ENCODE data around the gene ST3GAL3. TPM values are rescaled to one million over a fixed set of nuclear protein-coding genes. Genes with fewer than 3 reads are reported as not detected.

The ST3GAL3 gene
- polyA plus RNA-seq, 1 of the 3 experiments (the other 2 are of a cell fraction): 20.6 TPM

DNA sequence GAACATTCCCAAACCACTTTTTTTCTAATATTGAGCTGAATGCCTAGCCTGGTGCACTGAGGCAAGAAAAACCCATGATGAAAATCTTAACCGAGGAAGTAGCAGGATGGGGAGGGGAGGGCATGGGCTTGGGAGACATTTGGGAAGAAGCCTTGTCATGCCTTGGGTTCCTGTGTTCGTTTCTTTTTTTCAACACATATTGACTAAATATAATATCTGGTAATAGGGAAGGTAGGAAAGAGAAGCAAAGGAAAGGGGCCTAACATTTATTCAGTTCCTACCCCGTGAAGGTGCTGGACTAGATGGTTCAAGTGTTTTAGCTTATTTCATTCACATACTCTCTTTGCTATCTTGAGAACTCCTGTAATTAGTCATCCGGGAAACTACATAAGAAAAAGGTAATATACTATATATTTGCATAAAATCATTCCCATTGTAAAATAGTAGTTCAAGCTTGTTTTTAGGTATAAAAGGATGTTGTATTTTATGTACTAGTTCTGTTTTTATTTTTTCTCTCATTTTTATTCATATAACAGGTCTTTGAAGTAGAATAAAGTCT lies 62.1 kb downstream of the ST3GAL3 start:
- peaks cover 7 to 13% of the 10 kb centered on the region in 2 experiments; a peak in 3 of 4 replicates for H3K4me1 ChIP-seq (ENCODE audit: control insufficient read depth in 1 of 2, insufficient read depth in 2 of 2, low read depth in 1 of 2, low read length in 1 of 2)
- CTCF ChIA-PET: interaction anchor here (0.8 to 14.3 kb wide), 6 partner anchors 11 to 176 kb away, joined by 3 to 533 read pairs (median 4); partner anchors contain the start of gene ARTN
- H3K4me2 ChIP-seq: no peak overlapping the region
- H3K9me2 ChIP-seq: no peaks in the 10 kb centered on the region
- 93% methylated on average over 4 of the region's 4 CpGs for WGBS (ENCODE audit: low lambda C conversion rate)
- no peak overlapping the region for H3K27ac ChIP-seq (ENCODE audit: low read depth in 2 of 2, low read length in 1 of 2)
- no peak overlapping the region for H2AFZ ChIP-seq (ENCODE audit: low read depth)
- H4K20me1 ChIP-seq (ENCODE audit: insufficient read depth): no peaks in the 10 kb centered on the region
- TF ChIP-seq, protein P1, sequence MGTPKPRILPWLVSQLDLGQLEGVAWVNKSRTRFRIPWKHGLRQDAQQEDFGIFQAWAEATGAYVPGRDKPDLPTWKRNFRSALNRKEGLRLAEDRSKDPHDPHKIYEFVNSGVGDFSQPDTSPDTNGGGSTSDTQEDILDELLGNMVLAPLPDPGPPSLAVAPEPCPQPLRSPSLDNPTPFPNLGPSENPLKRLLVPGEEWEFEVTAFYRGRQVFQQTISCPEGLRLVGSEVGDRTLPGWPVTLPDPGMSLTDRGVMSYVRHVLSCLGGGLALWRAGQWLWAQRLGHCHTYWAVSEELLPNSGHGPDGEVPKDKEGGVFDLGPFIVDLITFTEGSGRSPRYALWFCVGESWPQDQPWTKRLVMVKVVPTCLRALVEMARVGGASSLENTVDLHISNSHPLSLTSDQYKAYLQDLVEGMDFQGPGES (IDR thresholded peaks at IDR 0.05; ENCODE audit: low read depth, low read length): no peak
- TF ChIP-seq YY1 (IDR thresholded peaks at IDR 0.05; ENCODE audit: low read depth) (no peak), RCOR1 (IDR thresholded peaks at IDR 0.05; ENCODE audit: low read length) (no peak), RFX5 (IDR thresholded peaks at IDR 0.05; ENCODE audit: low read length) (no peak), RAD21 (IDR thresholded peaks at IDR 0.05; ENCODE audit: low read length) (no peak), POLR2AphosphoS5 (IDR thresholded peaks at IDR 0.05; ENCODE audit: low read depth, low read length) (no peak), NFIC (IDR thresholded peaks at IDR 0.05; ENCODE audit: borderline replicate concordance) (no peak), SMC3 (IDR thresholded peaks at IDR 0.05; ENCODE audit: low read depth, low read length) (no peak), TEAD4 (IDR thresholded peaks at IDR 0.05; ENCODE audit: borderline replicate concordance, insufficient read depth) (no peak), TAF1 (IDR thresholded peaks at IDR 0.05; ENCODE audit: borderline replicate concordance, low read depth, low read length) (no peak), FOSL2 (IDR thresholded peaks at IDR 0.05; ENCODE audit: borderline replicate concordance, low read depth) (no peak), FOXJ3 (CRISPR knock-in tag; IDR thresholded peaks at IDR 0.05) (no peak), JUND (IDR thresholded peaks at IDR 0.05) (no peak), EP300 (IDR thresholded peaks at IDR 0.05; ENCODE audit: borderline replicate concordance in 1 of 2, low read depth in 1 of 2, low read length in 1 of 2) (no peak), GABPA (IDR thresholded peaks at IDR 0.05; ENCODE audit: low read depth) (no peak)
- TF ChIP-seq, protein P2, sequence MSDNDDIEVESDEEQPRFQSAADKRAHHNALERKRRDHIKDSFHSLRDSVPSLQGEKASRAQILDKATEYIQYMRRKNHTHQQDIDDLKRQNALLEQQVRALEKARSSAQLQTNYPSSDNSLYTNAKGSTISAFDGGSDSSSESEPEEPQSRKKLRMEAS (IDR thresholded peaks at IDR 0.05; ENCODE audit: low read depth): no peak
- TF ChIP-seq, protein P3, sequence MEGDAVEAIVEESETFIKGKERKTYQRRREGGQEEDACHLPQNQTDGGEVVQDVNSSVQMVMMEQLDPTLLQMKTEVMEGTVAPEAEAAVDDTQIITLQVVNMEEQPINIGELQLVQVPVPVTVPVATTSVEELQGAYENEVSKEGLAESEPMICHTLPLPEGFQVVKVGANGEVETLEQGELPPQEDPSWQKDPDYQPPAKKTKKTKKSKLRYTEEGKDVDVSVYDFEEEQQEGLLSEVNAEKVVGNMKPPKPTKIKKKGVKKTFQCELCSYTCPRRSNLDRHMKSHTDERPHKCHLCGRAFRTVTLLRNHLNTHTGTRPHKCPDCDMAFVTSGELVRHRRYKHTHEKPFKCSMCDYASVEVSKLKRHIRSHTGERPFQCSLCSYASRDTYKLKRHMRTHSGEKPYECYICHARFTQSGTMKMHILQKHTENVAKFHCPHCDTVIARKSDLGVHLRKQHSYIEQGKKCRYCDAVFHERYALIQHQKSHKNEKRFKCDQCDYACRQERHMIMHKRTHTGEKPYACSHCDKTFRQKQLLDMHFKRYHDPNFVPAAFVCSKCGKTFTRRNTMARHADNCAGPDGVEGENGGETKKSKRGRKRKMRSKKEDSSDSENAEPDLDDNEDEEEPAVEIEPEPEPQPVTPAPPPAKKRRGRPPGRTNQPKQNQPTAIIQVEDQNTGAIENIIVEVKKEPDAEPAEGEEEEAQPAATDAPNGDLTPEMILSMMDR (IDR thresholded peaks at IDR 0.05): no peak
- TF ChIP-seq, protein P4, sequence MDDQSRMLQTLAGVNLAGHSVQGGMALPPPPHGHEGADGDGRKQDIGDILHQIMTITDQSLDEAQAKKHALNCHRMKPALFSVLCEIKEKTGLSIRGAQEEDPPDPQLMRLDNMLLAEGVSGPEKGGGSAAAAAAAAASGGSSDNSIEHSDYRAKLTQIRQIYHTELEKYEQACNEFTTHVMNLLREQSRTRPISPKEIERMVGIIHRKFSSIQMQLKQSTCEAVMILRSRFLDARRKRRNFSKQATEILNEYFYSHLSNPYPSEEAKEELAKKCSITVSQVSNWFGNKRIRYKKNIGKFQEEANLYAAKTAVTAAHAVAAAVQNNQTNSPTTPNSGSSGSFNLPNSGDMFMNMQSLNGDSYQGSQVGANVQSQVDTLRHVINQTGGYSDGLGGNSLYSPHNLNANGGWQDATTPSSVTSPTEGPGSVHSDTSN (IDR thresholded peaks at IDR 0.05): no peak
- TF ChIP-seq, protein P5, sequence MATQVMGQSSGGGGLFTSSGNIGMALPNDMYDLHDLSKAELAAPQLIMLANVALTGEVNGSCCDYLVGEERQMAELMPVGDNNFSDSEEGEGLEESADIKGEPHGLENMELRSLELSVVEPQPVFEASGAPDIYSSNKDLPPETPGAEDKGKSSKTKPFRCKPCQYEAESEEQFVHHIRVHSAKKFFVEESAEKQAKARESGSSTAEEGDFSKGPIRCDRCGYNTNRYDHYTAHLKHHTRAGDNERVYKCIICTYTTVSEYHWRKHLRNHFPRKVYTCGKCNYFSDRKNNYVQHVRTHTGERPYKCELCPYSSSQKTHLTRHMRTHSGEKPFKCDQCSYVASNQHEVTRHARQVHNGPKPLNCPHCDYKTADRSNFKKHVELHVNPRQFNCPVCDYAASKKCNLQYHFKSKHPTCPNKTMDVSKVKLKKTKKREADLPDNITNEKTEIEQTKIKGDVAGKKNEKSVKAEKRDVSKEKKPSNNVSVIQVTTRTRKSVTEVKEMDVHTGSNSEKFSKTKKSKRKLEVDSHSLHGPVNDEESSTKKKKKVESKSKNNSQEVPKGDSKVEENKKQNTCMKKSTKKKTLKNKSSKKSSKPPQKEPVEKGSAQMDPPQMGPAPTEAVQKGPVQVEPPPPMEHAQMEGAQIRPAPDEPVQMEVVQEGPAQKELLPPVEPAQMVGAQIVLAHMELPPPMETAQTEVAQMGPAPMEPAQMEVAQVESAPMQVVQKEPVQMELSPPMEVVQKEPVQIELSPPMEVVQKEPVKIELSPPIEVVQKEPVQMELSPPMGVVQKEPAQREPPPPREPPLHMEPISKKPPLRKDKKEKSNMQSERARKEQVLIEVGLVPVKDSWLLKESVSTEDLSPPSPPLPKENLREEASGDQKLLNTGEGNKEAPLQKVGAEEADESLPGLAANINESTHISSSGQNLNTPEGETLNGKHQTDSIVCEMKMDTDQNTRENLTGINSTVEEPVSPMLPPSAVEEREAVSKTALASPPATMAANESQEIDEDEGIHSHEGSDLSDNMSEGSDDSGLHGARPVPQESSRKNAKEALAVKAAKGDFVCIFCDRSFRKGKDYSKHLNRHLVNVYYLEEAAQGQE (IDR thresholded peaks at IDR 0.05; ENCODE audit: low read depth, low read length): no peak
- H3K36me3 ChIP-seq (replicated peaks in 1 of 2; ENCODE audit: control insufficient read depth in 1 of 2, insufficient read depth in 2 of 2, low read length in 1 of 2): peaks cover 0 to 10% of the 10 kb centered on the region in 2 experiments
- peaks cover 8% of the 10 kb centered on the region; the same call in 1 of the 2 replicates for H3K79me2 ChIP-seq (ENCODE audit: insufficient read depth)
- no peaks in the 10 kb centered on the region for H3K9me3 ChIP-seq
- no peak for DNase-seq
- H3K27me3 ChIP-seq (ENCODE audit: insufficient read depth): no peaks in the 10 kb centered on the region
- peaks cover 9% of the 10 kb centered on the region for H3F3A ChIP-seq (replicated peaks; ENCODE audit: insufficient read depth)
- H3K9ac ChIP-seq: no peak overlapping the region
- POLR2A ChIA-PET: no interaction called here
- H3K4me3 ChIP-seq (ENCODE audit: low read depth in 2 of 2, low read length in 1 of 2): no peak overlapping the region

Measured in SK-N-SH (cell line).